Heart left ventricle (tissue), 16 donors: ENCODE results near the gene RAB40C. TPM values are rescaled to one million over a fixed set of nuclear protein-coding genes. Genes with fewer than 3 reads are reported as not detected.

Source experiments
- ATAC-seq, 4 donors: fragments of 200-7000 bp; cut with Tn5 transposase; one replicate each; pipeline ENCODE4 v1.9.1; 2020 to 2022; ENCODE audit warnings: moderate library complexity in 4 of 4, mild to moderate bottlenecking in 3 of 4, moderate number of reproducible peaks in 1 of 4
- DNase-seq, 5 donors: peaks; one replicate each; pipeline ENCODE4 v3.0.0-alpha.2; 2020
- H3K27ac ChIP-seq, 12 donors: fragments of 200-600 bp; sonication (generic) in 4 of 12; one replicate each; pipeline versions ENCODE4 v1.5.0 to v1.8.0; 2016 to 2022; ENCODE audit warnings: mild to moderate bottlenecking in 2 of 12
- H3K27me3 ChIP-seq, 9 donors: fragments of 200-600 bp; sonication (generic) in 2 of 9; one replicate each; pipeline versions ENCODE4 v1.5.1 to v1.8.0; 2016 to 2022; ENCODE audit warnings: mild to moderate bottlenecking in 3 of 9
- H3K36me3 ChIP-seq, 9 donors: fragments of 200-600 bp; sonication (generic) in 2 of 9; one replicate each; pipeline versions ENCODE4 v1.5.0 to v1.8.0; 2018 to 2022; ENCODE audit warnings: mild to moderate bottlenecking in 2 of 9
- H3K4me1 ChIP-seq, 12 donors: fragments of 200-600 bp; sonication (generic) in 4 of 12; one replicate each; pipeline versions ENCODE4 v1.5.0 to v1.8.0; 2016 to 2022; ENCODE audit warnings: mild to moderate bottlenecking in 3 of 12
- H3K4me3 ChIP-seq, 12 donors: fragments of 200-600 bp; sonication (generic) in 4 of 12; one replicate each; pipeline versions ENCODE4 v1.5.0 to v1.8.0; 2017 to 2022; ENCODE audit warnings: mild to moderate bottlenecking in 9 of 12, moderate library complexity in 4 of 12
- H3K9me3 ChIP-seq, 12 donors: fragments of 200-600 bp; sonication (generic) in 4 of 12; one replicate each; pipeline versions ENCODE4 v1.5.0 to v1.8.0; 2016 to 2022; ENCODE audit warnings: mild to moderate bottlenecking in 1 of 12
- CTCF ChIP-seq, 12 donors: fragments of 200-600 bp; sonication (generic) in 4 of 12; IDR thresholded peaks; one replicate each; pipeline versions ENCODE4 v1.5.0 to v1.8.0; 2018 to 2022; ENCODE audit warnings: antibody characterized with exemption in 12 of 12, mild to moderate bottlenecking in 5 of 12
- POLR2A ChIP-seq, 2 donors: fragments of 450-650 bp; IDR thresholded peaks; one replicate each; pipeline ENCODE4 v1.6.1; 2017; ENCODE audit warnings: antibody characterized with exemption in 2 of 2, mild to moderate bottlenecking in 2 of 2, moderate library complexity in 2 of 2
- WGBS, 4 donors: extraction: QIAGEN DNeasy Blood & Tissue Kit in 2 of 4; methylation state at CpG; one replicate each; pipeline versions ENCODE4 v1.1.5 to v1.1.7; 2013 to 2018; 5-methylcytosine and 5-hydroxymethylcytosine counted together
- intact Hi-C, 10 donors: fragments of 100-400 bp; cut with DNase I; formaldehyde crosslinking; loops; one replicate each; pipeline versions ENCODE4 v1.11.1 to v1.14.2; 2022
- polyA plus RNA-seq, 2 donors: library from polyadenylated mRNA; stranded (reverse); fragments of 200-250 nt; gene quantifications; one replicate each; pipeline ENCODE4 v1.2.3, GENCODE V29; 2013
- total RNA-seq, 9 donors: library from RNA; depleted of rRNA in 2 of 9; stranded (reverse); fragments of >200 nt in 2 of 9; fragmentation: NEBNext Ultra II Directional in 3 of 9; extraction: Animal tissue kit (Norgen Biotek cat#: 25700) in 3 of 9; gene quantifications; one replicate each; pipeline versions ENCODE4 v1.1.0 to v1.2.4, GENCODE V29; 2016 to 2023
- donor health status: ischemic (EF 13 %, LVEDD 7.1; RV severe dilation, severe dysfunction).
- donor health status: healthy with polysubstance abuse.
- donor health status: DM: no; HTN: yes; CAD: no.
- donor health status: DM: no; HTN: no; CAD: no.
- donor health status: ischemic (EF 25% LVEDD 6.9; RV normal size, moderate dysfunction).
- donor health status: ischemic (EF 25% LVEDD 5.7; RV mildly dilated, moderate dysfunction).
- donor health status: healthy.
- donor health status: DM: yes; HTN: yes; CAD: no.
- donor health status: ischemic (EF 35%, LVEDD 5.7; RV mildly dilated, moderate dysfunction).
- donor health status: nonischemic (EF 11% LVEDD 7.7; RV severe dilation, severe dysfunction).
- donor health status: DM: yes; HTN: yes; CAD: no.
- donor health status: PGD.
- donor health status: ischemic (EF 29% LVEDD 5.4; RV normal size, mild dysfunction).
- donor health status: nonischemic (EF 23%, LVEDD 6.1; RV moderate dilation, normal function).

Gene RAB40C
- total and polyA plus RNA-seq, 11 donors: 10.2 to 22.0 (median 12.8) TPM

GRCh38 chr16:642189-643049 is 52.6 kb downstream of the RAB40C start:
- H3K9me3 ChIP-seq: no peaks in the 10 kb centered on the region
- intact Hi-C loops: loop anchor here in 3 of 10 donors (2.0 to 10.0 kb wide), 2 partner anchors 54 to 58 kb away; no protein-coding TSS in a partner anchor
- no peaks in the 10 kb centered on the region for H3K27me3 ChIP-seq
- peak in 3 of 4 donors; percentile 31 to 54 (median 40) for ATAC-seq
- no peak for TF ChIP-seq POLR2A (IDR thresholded peaks at IDR 0.05)
- no peak for TF ChIP-seq CTCF (IDR thresholded peaks at IDR 0.05)
- DNase-seq: peak in 4 of 5 donors; percentile 75 to 81 (median 78)
- H3K4me3 ChIP-seq: peak overlapping the region; percentile 59 to 94 (median 77)
- H3K4me1 ChIP-seq: peaks cover 0 to 68% (median 32%) of the 10 kb centered on the region in 12 donors
- H3K36me3 ChIP-seq: peaks cover 0 to 3% (median 0%) of the 10 kb centered on the region in 9 donors
- WGBS, 4 donors: 4 to 23% (median 7%) methylated on average over 16 to 72 of the region's 72 CpGs
- H3K27ac ChIP-seq: peak overlapping the region; percentile 84 to 99 (median 94)

DNA sequence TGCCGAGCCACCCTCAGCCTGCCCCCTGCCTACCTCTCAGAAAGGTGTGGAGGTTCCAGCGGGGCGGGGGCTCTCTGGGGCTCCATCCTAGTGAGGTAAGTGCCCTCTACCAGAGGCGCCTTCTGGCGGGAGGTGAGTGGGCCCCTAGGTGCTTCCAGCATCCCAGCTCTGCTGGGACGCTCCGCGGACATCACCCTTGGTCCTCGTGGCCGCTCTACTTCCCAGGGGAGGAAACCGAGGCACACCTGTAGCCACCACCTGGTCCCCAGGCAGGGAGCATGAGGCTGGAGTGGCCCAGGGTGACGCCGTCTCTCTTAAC is 53.1 kb downstream of the RAB40C start:
- intact Hi-C loops: loop anchor here in 3 of 10 donors (2.0 to 10.0 kb wide), 2 partner anchors 54 to 58 kb away; no protein-coding TSS in a partner anchor
- Histone ChIP-seq H3K4me3 (peak overlapping the region; percentile 59 to 94 (median 77)), H3K27ac (peak overlapping the region; percentile 84 to 99 (median 94))

GRCh38 chr16:644556-644955 is 54.7 kb downstream of the RAB40C start:
- intact Hi-C loops: loop anchor here in 2 of 10 donors (10.0 kb wide), 1 partner anchor 60 kb away; no protein-coding TSS in a partner anchor
- peaks cover 0 to 3% (median 0%) of the 10 kb centered on the region in 9 donors for H3K36me3 ChIP-seq
- DNase-seq (no peak), ATAC-seq (no peak)
- no peak overlapping the region for H3K4me3 ChIP-seq
- H3K4me1 ChIP-seq: peaks cover 0 to 77% (median 41%) of the 10 kb centered on the region in 12 donors
- no peaks in the 10 kb centered on the region for H3K9me3 ChIP-seq
- TF ChIP-seq POLR2A (IDR thresholded peaks at IDR 0.05) (no peak), CTCF (IDR thresholded peaks at IDR 0.05) (no peak)
- WGBS, 4 donors: 75 to 90% (median 83%) methylated on average over 12 of the region's 12 CpGs
- peak overlapping the region in 6 of 12 donors; percentile 77 to 97 (median 92) for H3K27ac ChIP-seq
- H3K27me3 ChIP-seq: no peaks in the 10 kb centered on the region

More for the DNA sequence above, 53.1 kb downstream of the RAB40C start:
- DNase-seq: no peak
- TF ChIP-seq CTCF (IDR thresholded peaks at IDR 0.05) (no peak), POLR2A (IDR thresholded peaks at IDR 0.05) (no peak)
- no peaks in the 10 kb centered on the region for H3K27me3 ChIP-seq
- no peaks in the 10 kb centered on the region for H3K9me3 ChIP-seq
- H3K4me1 ChIP-seq: peaks cover 0 to 68% (median 32%) of the 10 kb centered on the region in 12 donors
- H3K36me3 ChIP-seq: peaks cover 0 to 3% (median 0%) of the 10 kb centered on the region in 9 donors
- ATAC-seq: no peak
- 54 to 74% (median 70%) methylated on average over 7 to 13 of the region's 13 CpGs for WGBS, 4 donors
